GM19043 (cell line): ENCODE data around the gene PEX14.
"Not testable (repeated sequence)": the region's sequence is repeated elsewhere in the genome, so short reads cannot be mapped to it uniquely, and the experiment has no call there.

ENCODE experiments used
- ATAC-seq: cut with Tn5 transposase; IDR thresholded peaks from one replicate; pipeline ENCODE4 v1.9.1; 2021; ENCODE audit warnings: low read depth; ENCODE audit not compliant: unreplicated experiment

PEX14 gene, protein sequence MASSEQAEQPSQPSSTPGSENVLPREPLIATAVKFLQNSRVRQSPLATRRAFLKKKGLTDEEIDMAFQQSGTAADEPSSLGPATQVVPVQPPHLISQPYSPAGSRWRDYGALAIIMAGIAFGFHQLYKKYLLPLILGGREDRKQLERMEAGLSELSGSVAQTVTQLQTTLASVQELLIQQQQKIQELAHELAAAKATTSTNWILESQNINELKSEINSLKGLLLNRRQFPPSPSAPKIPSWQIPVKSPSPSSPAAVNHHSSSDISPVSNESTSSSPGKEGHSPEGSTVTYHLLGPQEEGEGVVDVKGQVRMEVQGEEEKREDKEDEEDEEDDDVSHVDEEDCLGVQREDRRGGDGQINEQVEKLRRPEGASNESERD

DNA sequence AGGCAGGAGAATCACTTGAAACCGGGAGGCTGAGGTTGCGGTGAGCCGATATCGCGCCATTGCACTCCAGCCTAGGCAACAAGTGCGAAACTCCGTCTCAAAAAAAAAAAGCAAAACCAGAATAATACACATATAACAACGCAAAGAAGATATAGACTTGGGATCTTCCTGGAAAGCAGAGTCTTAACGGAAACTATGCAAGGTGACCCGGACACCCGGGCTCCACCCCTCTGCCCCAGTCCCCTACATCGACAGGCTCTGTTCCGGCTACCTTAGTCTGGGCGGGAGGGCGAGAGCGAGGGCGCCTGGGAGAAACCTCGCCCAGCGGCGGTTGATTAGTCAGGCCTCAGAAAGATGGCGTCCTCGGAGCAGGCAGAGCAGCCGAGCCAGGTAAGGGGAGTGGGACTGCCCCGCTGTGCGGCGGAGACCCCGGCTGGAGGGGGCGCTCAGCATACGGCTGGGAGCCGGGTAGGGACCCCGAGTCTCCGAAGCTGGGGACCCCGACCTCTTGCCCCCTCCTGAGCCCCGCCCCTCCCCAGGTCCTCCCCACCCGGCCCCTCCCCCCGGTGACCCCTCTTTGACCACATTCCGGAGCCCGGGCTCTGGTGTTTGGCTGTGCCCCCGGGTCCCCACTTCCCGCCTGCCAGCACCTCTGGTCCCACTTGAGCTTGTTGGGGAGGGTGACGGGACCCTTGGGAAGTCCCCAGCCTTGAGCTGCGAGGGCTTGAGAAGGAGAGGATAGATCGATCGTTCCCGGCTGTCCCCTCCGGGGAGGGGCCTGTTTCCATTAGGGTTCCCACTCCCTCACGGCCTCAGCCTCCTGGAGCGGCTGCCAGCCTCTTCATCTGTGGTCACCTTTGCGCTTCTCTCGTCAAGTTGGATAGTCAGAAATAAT is at the start of gene PEX14:
Gene PEX14 (plus strand): TSS at position 338 of the 895 bp plus-strand sequence. CDS start 17 bp downstream, at position 355.
- ATAC-seq, result peak; percentile 52

DNA sequence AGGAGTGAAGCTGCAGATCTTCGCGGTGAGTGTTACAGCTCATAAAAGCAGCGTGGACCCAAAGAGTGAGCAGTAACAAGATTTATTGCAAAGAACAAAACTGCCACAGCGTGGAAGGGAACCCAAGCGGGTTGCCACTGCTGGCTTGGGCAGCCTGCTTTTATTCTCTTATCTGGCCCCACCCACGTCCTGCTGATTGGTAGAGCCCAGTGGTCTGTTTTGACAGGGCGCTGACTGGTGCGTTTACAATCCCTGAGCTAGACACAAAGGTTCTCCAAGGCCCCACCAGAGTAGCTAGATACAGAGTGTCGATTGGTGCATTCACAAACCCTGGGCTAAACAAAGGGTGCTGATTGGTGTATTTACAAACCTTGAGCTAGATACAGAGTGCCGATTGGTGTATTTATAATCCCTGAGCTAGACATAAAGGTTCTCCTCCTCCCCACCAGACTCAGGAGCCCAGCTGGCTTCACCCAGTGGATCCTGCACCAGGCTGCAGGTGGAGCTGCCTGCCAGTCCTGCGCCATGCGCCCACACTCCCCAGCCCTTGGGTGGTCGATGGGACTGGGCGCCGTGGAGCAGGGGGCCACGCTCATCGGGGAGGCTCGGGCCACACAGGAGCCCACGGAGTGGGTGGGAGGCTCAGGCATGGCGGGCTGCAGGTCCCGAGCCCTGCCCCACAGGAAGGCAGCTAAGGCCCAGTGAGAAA is 48.8 kb upstream of the PEX14 start:
- ATAC-seq, result not testable (repeated sequence)

DNA sequence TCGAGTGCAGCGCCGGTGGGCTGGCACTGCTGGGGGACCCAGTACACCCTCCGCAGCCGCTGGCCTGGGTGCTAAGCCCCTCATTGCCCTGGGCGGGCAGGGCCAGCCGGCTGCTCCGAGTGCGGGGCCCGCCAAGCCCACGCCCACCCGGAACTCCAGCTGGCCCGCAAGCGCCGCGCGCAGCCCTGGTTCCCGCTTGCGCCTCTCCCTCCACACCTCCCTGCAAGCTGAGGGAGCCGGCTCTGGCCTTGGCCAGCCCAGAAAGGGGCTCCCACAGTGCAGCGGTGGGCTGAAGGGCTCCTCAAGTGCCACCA is 48.3 kb upstream of the PEX14 start:
- not testable (repeated sequence) for ATAC-seq

DNA sequence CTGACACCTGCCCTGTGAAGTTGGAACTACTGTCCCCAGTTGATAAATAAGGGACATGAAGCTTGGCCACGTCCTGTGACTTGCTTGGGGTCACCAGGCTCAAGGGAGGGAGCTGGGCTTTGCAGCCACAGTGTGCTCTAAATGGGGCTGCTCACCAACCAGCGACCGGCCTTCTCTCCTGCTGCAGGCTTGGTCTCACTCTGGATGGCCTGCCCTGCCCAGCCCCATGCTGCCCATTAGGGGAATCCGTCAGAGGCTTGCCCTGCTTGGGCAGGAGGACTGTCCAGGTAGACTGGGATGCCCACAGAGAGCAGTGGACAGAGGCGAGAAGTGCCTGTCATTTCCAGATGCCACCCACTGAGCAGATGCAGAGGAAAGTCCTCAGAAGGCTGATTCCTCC is 45.8 kb upstream of the PEX14 start:
- no peak for ATAC-seq

DNA sequence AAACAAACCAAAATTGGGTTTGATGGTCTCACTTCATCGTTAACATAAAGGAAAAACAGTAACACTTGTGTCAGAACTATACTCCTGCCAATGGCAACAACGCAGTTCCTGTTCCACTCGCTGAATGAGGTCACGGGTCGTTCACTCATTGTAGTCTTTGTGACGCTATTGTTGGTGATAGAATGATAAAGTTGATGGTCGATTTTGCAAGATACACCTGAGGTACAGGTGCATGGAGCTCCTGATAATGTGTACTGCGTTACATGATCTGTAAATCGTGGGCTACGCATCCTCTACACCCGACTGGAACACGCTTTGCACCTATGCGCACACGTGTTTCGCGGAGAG is 44.9 kb upstream of the PEX14 start:
- no peak for ATAC-seq

DNA sequence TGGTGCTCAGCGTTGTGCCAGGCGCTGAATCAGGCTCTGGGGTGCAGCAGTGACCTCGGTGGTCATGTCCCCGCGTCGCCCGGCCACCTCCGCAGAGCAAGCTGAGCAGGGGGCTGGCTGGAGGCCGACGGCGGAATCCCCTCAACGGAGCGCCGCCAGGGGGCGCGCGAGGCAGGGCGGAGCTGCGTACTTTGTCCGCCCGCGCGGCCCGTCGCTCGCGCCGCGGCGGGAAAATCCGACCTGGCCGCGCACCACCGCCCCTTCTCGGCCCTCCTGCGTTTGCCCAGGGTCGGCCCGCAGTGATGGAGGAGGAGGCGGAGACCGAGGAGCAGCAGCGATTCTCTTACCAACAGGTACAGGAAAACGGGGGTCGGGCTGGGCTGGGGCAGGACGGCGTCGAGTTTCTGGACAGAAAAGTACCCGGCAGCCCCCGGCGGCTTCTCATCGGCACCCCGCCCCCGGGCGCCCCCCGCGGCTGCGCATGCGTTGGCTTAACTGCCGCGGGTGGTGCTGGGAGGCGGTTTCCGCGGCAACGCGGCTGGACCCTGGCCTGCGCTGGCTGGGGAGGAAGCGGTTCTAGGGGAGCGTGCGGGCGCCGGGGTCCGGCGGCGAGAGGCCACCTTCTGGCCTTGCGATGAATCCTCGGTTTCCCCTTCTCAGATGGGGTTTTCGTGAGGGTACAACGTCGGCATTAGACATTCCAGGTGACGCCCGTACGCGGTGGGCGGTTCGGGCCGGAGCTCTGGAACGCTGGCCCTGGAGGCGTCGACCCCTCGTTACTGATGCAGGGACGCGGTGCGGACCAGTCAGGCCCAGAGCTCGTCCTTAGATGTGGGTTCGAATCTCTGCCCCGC is 44.3 kb upstream of the PEX14 start, which contains the start of gene CENPS:
Gene CENPS (plus strand): TSS at position 218 of the 854 bp plus-strand sequence. CDS start 85 bp downstream, at position 303.
- ATAC-seq, result peak; percentile 69

DNA sequence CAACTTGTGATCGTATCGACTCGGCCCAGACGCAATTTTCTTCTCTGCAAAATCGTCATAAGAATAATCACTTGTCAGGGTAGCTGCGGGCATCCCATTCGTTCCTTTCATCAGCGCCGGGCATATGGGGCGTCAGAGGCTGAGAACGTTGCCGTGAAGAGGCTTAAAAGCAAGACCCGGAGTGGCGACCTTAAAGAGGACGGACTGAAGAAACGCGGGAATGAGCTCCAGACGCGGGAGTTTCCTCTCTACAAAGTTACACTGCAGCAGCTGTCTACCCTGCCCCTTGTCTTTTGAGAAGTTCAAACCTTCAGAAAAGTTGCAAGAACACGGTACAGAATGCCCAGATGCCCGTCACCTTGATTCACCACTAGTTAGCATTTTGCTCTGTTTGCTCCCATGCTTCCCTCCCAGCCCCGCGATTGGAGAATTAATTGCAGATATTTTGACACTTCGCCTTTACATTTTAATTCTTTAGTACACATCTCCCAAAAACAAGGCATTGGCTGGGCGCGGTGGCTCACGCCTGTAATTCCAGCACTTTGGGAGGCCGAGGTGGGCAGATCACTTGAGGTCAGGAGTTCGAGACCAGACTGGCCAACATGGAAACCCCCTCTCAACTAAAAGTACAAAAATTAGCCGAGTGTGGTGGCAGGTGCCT is 43.5 kb upstream of the PEX14 start:
- ATAC-seq, result no peak

DNA sequence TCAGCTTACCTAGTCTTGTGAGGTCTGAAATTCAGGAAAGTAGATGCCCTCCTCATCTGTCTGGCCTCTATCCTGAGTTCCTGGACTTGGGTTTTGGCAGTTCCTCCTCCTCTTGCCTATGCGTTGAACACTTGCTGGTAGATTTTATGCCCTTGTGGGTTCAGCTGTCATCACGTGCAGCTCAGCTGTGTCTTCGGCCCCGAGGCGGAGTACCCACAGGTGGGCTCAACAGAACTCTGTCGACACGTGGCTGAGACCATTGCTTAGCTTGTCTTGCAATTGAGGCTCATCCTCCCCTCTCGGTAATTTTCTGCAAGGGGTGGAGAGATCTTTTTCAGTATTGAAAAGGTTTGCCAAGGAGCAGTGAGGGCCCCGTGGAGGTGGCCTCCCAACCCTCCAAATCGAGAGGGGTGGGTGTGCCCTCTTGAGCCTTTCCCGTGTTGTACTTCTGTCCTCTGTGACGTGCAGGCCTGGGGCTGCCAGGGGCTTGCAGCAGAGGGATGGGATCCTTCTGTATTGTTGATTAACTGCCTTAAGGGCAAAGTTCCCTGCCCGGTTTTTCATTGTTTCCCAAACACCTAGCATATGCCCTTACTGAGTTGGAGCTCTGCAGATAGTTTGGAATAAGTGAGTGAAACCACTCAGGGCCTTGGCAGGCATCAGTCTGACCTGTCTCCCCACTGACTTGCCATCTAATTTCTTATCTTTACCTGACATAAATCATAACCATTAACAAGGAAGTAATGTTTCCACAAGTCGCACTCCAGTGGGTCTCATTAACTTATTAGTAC is 41.6 kb upstream of the PEX14 start:
- no peak for ATAC-seq

DNA sequence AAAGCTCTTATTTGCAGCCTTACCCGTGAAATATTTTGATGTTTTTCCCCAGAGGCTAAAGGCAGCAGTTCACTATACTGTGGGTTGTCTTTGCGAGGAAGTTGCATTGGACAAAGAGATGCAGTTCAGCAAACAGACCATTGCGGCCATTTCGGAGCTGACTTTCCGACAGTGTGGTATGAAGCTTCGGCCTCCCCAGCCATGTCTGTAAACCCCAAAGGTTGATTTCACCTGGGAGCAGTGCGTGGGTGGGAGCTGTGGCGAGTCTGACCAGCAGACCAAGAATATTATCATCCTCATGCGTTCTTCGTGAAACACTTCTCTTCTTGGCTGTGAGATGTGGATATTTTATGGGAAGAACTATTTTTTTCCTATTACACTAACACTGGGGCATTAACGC is 41.0 kb upstream of the PEX14 start:
- ATAC-seq, result no peak

DNA sequence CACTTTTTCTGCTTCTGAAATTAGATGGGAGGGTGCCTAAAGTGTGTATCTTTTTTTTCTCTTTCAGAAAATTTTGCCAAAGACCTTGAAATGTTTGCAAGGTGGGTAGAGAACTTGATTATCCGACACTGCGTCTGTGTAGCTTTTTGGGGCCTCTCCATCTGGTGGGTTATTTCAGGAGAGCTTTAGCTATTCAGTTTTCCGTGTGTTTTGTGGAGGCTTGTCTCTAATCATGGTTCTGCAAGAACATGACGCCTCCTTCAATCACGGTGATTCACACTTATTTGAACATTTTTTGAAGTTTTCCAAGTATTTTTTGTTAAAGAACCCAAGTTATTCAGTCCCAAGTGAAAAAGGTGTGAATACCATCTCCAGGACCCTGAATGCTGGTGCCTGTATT is 40.2 kb upstream of the PEX14 start:
- no peak for ATAC-seq

DNA sequence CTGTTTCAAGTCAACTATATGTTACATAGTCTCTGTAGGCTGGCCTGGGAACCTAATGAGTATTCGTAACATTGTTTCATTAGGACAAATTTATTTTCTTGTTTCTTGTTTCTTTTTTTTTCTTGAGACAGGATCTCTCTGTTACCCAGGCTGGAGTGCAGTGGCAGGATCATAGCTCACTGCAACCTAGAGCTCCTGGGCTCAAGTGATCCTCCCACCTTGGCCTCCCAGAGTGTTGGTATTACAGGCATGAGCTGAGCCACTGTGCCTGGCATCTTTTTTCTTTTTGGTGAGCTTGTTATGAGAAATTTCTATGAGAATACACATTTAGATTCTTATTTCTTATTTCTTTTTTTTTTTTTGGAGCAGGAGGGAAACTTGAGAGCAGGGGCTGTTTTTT is 37.7 kb upstream of the PEX14 start:
- no peak for ATAC-seq

DNA sequence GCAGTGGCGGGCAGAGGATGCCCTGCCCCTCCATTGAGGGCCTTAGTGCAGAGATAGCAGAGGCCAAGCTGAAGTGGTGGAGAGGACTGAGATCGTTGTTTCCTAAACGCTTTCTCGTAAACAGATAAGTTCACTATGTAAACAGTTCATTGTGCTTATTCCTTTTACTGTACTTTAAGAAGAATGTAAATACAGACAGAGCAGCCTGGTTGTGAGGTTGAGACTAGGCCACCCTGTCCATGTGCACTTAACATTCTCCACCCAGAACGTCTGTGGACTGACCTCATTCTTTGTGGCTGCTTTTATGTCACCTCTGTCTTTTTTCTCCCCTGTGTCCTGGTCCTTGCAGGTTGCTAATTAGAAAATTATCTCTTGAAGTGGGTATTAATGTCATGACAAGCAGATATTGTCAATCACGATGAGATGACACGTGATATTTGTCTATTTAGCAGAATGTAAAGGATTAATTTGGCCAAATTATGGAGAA is 36.0 kb upstream of the PEX14 start:
- ATAC-seq, result no peak

DNA sequence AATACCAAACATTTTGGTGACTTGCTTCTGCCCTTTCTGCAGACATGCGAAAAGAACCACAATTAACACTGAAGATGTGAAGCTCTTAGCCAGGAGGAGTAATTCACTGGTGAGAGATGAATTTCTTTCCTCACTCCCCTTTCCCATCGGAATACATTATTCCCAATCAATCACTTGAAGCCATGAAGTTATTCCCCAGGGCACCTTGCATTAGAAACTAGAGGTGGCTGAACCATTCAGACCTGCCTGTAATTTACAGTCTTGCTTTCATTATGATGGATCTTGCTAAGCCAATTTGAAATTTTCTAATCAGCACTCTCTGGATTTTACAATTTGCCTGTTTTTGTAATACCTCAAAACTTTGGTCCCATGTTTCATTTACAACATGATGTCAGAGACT is 34.4 kb upstream of the PEX14 start:
- no peak for ATAC-seq

DNA sequence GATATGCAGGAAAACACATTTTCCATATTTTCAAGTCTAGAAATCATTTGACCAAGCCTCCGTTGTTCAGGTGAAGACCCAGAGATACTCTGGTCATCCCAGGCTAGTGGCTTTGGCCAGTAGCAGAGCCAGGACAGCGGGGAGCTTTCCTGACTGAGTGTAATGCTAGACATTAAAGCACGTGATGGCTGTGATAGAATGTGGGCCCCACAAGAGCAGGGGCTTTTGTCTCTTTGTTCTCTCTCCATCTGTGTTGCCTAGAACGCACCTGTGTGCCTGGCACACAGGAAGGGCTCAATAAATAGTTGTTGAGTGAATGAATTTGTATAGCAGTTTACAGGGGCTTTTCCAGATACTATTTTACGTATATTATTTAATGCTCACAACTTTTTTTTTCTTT is 34.0 kb upstream of the PEX14 start:
- ATAC-seq, result no peak

DNA sequence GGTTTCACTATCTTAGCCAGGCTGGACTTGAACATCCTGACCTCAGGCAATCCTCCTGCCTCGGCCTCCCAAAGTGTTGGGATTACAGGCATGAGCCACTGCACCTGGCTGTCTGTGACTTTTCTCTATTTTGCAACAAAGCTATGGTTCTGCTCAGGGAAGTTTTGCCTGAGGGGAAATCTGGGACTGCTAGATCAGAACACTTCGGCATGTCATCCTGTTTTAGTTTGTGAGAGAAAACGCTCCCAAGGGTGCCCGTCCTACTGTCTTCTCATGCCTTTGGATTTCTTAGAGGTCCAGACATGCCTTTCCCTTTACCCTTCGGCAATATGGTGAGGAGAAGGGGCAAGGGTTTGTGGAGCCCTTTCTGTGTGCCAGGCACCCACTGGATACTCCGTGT is 30.5 kb upstream of the PEX14 start:
- ATAC-seq, result no peak

DNA sequence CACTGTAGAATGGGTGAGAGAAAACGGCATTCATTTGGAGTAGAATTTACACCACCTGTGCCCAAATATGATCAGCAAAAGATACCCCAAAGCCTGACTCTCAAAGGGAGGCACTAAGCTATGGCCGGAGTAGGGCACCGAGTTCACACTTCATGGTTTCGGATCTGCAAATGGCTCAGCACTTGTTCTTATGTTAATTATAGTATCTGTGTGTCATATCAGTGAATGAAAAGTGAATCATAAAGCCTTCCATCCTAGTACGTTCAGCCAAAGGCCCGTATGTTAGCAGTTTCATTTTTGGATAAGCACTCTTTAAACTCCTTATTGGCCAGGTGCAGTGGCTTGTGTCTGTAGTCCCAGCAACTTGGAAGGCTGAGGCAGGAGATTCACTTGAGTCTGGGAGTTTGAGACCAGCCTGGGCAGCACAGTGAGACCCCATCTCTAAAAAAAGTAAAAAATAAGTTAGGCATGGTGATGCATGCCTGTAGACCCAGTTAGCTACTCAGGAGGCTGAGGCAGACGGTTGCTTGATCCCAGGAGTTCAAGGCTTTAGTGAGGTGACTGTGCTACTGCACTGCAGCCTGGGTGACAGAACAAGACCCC is 29.9 kb upstream of the PEX14 start:
- no peak for ATAC-seq

DNA sequence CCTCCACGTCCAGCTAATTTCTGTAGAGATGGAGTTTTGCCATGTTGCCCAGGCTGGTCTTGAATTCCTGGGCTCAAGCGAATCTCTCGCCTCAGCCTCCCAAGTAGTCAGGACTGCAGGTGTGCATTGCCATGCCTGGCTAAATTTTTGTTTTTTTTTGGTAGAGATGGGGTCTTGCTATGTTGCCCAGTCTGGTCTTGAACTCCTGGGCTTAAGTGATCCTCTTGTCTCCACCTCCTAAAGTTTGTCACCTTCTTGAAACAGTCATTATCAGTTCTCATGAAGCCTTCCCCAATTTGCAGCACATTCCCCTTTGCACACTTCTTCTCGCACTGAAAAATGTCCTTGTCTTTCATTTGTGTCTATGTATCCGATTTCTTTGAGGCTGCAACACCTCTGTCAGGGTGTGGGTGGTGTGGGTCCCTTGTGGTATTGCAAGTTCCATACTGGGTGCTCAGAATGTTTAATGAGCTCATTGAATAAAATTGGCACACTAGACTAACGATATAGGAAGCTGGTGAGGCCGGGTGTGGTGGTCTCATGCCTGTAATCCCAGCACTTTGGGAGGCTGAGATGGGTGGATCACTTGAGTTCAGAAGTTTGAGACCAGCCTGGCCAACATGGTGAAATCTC is 27.8 kb upstream of the PEX14 start:
- no peak for ATAC-seq

DNA sequence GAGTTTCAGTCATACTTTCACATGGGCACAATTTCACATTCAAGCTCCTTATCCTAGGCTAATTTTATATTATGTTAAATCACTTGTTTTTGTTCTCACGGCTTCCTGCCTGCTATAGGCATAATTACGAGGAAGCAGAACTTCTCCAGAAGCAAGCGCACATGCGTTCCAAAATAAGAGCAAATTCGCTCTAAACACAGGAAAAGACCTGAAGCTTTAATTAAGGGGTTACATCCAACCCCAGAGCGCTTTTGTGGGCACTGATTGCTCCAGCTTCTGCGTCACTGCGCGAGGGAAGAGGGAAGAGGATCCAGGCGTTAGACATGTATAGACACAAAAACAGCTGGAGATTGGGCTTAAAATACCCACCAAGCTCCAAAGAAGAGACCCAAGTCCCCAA is 25.0 kb upstream of the PEX14 start, which contains the start of gene CORT:
Gene CORT (plus strand): TSS at position 281 of the 400 bp plus-strand sequence. CDS start 193 bp downstream, outside the sequence.
- no peak for ATAC-seq
